Jurkat, Clone E6-1 (cell line): Measurements from ENCODE around the gene HOXA11.

ENCODE experiments used
- DNase-seq: peaks from one replicate; pipeline ENCODE4 v3.0.0-alpha.2; 2011; ENCODE audit warnings: low read depth, low spot score
- H3K4me3 ChIP-seq: 2 replicates; pipeline ENCODE4 v1.5.1; 2011; ENCODE audit warnings: mild to moderate bottlenecking, low read length, control low read depth, moderate library complexity

Gene HOXA11

DNA sequence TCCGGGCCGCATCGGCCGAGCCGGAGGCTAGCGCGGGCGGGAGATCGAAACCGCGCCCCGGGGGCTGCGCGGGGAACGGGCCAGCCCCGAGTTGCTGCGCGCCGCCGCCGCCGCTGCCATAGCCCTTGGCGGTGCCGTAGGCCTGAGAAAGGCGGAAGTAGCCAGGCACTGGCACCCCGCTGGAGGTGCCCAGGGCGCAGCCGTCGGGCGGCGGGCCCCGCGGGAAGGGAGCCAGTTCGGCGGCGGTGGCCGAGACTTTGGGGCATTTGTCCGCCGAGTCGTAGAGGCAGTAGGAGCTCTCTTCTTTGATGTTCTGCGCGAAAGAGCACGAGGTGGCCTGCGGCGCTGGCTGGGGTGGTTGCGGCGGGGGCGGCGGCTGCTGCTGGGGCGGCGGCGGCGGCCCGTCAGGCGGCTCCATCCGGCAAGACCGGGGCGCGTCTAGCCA lies 11.5 kb downstream of the HOXA11 start:
- no peak overlapping the region for H3K4me3 ChIP-seq
- DNase-seq, result no peak

DNA sequence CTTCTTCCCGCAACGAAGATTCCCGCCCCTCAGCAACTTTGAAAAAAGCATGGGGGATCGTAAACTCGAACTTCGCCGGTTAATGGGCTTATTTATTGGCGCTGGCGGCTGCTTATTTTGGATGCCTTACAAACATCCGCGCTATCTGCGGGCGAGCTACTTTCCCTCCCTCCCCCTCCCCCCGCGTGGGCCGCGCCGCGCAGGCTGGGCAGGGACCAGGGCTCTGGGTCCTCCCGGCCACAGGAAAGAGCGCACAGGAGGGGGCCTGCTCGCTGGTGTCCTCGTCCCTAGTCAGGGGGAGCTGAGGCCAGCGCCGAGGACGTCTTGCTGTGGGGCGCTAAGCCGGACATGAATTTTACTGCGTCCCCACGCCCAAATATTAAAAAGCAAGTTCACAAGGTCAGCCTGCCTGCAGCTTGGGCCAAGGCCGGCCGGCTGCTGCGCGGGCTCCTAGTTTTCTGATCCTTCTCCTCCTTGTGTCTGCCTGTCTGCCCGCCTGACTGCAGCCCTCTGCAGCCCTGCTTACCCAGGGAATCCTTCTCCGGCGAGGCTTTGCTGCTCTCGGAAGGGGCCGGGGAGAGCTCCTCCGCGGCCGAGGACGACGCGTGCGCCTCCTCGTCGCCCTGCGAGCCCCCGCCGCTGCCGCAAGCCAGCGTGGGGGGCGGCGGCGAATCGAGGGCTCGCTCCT lies 12.1 kb downstream of the HOXA11 start:
- DNase-seq, result no peak
- no peak overlapping the region for H3K4me3 ChIP-seq

DNA sequence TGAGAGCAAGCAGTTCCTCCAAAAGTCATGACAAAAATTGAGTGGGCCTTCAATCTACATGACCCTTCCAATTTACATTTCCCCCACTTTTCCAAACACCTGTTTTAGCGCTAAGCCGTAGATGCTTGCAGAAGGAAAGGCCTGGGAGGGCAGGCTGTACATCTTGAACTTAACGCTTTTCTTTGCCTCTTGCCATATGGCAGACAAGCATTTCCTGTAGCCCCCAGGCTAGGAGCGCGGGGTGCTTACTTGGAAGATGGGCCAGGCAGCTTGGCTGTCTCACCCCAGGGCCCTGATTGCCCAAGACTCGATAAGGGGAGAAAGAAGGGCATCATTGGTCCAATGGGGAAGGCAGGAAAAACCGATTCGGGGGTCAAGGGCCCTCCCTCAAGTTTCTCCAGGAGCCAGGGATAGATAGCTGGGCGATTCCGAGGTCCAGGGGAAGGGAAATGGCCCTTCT lies 12.7 kb downstream of the HOXA11 start:
- DNase-seq, result no peak
- H3K4me3 ChIP-seq, result no peak overlapping the region

DNA sequence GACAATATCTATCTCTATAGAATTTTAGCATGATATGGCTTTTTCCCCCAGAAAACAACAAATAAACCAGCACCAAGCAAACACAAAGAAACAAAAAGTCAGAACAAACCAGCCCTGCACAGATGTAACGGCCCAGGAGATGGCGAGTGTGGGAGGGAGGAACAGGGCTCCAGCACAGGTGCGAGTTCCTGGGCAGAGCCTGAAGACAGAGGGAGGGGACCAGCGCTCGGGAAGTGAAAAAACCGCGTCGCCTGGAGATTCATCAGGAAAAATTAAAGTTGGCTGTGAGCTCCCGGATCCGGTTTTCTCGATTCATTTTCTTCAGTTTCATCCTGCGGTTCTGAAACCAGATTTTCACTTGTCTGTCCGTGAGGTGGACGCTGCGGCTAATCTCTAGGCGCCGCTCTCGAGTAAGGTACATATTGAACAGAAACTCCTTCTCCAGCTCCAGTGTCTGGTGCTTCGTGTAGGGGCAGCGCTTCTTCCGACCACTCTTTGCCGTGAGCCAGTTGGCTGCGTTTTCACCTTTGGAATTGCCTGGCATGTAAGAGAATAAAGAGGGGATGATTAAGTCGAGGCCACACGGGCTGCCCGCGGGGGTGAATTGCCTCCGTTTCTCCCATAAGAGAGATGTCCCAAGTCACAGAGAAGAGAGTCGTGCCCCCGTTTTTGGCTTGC lies 13.3 kb downstream of the HOXA11 start:
- no peak overlapping the region for H3K4me3 ChIP-seq
- no peak for DNase-seq

DNA sequence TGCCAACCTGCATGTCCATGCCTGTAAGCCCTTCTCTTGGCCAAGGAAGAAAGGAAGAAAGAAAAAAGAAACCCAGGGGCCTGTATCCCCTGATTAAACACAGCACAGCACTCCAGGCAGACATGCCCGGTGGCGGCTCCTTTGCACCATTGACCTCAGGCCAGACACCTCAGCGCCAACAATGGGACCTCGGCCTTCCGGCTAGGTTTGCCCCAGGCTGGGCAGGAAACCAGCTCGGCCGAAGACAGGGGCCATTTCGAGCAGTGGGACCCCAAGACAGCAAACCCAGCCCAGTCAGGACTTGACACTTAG lies 13.8 kb downstream of the HOXA11 start:
- no peak for DNase-seq
- H3K4me3 ChIP-seq, result no peak overlapping the region

DNA sequence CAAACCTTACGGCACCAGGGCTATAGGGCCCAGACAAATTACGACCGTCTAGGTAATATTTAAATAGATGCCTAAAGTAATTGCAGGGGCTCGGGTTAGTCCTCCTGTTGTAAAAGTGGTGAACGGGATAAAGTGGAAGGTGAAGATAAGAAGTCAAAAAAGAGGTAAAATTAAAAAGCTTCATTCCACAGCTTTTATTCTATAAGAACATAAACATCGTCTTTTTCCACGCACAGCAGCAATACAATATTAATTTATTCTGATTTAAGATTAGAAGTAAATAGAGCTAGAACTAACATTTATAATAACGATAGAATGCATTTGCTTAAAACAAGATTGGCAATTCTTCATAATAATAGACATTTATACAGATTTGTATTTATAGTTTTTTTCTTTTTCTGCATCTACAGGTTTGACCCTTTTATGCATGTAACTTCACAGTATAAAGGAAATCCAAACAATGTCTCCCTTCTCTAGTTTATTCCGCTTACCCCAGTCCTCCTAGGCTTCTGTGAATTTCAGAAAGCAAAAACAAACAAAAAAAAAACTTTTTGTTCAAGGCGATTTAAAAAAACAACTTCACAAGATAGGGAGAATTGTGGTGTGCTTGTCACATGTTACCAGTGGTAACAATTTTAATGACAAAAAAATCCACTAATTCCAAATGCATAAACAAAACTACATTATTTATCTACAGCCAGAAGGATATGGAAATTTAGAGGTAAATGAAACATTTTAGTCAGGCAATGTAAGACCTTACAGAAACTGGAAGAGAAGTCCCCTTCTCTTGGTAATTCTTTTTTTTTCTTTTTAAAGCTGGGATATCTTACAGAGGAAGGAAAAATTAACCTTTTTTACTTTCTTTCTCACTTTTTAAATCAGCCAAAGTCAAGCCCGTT lies 14.4 kb downstream of the HOXA11 start:
- no peak overlapping the region for H3K4me3 ChIP-seq
- no peak for DNase-seq

DNA sequence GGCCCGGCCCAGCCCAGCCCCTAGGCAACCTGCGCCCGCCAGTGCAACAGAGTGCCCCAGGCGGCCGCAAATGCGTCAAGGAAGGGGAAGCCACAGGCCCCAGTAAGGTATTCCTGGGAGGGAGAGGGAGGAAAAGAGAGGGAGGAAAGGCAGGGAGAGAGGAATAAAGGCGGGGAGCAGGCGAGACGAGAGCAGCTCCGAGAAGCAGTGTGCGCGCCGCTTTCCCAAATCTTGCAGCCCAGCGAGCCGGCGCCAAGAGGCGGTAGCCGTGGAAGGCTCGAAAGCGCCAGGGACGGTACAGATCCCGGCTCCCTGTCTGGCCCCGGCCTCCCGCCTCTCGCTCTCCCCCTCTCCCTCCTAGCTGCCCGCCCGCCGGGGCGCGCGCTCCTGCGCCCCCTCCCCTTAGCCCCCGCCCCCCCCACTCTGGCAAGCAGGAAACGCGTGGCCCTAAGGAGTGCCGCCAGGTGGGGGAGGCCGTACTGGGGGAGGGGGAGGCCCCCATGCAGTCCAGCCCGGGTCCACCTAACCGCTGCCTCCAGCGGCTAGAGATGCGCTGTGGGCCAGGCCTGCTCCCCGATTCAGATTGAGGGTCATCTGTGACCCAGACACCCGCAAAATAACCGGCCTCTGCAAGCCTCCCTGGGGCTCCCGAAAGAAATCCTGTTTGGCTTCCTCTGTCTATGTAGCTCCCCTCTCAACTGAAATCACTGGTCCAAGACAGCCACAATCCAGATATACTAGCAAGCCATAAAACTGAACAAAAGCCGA lies 15.2 kb downstream of the HOXA11 start:
- no peak overlapping the region for H3K4me3 ChIP-seq

DNA sequence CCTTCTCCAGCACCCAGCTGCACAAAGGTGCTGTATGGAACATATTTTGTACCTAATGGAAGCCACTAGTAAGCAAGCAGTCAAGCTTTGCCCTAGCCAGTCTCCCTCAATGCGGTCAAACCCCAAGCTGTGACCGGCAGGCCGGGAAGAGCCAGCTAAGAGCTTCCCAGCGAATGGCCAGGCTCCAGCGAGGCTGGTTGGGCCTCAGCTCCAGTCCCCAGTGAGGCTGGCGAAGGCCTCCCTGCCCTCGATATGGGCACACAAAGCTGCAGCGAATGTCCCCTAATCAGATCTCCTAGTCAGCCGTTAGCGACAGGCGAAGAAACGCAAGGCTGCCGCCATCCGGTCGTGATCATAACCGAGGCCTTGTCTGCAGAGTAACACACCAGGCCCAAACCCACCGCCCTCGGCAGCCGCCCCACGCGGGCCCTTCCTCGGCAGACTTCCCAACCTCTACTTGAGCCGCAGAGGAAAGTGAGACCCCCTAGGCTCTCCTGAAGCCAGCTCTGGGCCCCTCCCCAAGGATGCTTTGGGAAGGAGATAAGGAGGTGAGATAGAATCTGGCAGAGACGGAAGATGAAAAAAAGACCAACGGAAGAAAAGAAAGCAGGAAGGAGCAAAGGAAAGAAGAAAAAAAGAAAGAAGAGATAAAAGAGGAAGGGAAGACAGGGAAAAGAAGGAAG lies 16.6 kb downstream of the HOXA11 start:
- no peak for DNase-seq
- H3K4me3 ChIP-seq, result no peak overlapping the region

More for the DNA sequence above, 15.2 kb downstream of the HOXA11 start:
- DNase-seq, result no peak

DNA sequence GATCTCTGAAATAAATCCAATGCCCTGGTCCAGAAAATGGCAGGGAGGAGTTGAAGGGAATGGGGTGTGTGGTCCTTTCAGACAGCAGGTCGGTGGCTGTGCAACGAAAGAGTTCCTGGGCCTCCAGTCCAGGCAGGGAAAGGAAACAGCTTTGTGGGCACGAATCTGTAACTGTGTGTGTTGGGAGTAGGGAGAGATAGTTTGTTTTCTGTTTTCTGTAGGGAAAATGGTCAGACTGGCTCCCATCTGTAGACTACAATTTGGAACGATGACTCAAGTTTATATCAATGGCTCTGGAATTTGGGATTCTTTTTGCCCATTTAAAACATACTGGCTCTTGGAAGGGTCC lies 17.1 kb downstream of the HOXA11 start:
- no peak for DNase-seq
- H3K4me3 ChIP-seq, result no peak overlapping the region

DNA sequence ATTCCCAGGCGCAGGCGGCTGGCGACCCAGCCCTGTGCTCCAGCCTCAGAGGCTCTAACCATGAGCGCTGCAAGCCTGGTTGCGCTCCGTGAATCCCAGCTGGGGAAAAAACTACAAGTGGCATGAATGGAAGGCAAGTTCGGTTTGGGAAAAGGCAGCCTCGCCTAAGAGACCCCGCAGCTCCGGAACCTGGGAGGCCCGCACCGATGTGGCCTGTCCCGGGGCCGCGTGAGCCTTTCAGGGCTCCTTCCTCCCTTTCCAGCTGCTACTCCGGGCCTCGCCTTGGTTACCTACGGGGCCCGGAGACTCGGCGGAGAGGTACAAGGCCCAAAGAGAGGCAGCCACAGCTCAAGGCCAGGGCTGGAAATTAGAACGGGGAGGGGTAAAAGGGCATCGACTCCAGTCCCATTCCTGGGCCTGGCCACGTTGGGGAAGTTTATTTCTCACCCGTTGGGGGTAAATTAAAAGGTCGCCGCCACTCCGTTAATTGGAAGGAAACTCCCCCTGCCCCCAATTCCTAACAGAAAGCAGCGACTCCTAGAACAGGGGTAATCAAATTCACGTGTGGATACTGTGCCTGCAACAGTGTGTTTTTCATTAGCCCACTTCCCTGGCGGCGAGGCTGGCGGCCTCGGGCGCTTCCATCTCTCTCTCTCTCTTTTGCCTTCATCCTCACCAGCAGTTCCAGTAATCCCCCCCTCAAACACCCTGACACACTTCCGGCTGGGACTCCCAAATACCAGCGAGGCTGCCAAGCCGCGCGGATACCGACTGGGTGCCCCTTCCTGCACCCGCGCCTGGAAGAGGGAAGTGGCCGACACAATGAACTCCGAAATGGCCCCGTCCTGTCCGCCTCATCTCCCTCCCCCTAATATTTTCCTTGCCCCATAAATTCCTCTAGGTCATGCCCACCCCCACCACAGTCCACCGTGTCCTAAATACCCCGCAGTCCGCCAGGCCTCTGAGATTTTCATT lies 18.2 kb downstream of the HOXA11 start:
- no peak for DNase-seq
- no peak overlapping the region for H3K4me3 ChIP-seq

DNA sequence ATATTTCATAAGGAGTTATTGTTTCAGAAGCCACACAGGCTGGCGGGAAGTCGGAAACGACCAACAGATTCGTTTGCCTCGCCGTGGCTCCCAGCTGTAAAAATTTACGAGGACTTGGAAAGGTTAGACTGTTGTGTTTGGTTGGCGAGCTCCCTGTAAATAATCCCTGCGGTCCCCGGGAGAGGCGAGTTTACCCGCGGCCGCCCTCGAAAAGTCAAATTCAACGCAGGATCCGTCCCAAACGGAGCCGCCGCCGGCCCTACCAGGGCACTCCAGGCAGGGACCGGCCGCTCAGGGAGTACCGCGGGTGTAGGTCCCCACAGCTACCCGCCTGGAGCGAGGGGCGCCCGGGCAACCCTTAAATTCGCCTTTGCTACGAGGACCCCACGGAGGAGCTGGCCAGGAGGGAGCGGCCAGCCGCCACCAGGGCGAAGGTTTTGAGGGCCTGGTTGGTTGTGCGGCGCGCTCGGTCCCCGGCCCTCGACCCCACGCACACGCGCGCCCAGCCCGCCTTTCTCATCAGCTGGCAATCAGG lies 19.0 kb downstream of the HOXA11 start:
- no peak overlapping the region for H3K4me3 ChIP-seq

DNA sequence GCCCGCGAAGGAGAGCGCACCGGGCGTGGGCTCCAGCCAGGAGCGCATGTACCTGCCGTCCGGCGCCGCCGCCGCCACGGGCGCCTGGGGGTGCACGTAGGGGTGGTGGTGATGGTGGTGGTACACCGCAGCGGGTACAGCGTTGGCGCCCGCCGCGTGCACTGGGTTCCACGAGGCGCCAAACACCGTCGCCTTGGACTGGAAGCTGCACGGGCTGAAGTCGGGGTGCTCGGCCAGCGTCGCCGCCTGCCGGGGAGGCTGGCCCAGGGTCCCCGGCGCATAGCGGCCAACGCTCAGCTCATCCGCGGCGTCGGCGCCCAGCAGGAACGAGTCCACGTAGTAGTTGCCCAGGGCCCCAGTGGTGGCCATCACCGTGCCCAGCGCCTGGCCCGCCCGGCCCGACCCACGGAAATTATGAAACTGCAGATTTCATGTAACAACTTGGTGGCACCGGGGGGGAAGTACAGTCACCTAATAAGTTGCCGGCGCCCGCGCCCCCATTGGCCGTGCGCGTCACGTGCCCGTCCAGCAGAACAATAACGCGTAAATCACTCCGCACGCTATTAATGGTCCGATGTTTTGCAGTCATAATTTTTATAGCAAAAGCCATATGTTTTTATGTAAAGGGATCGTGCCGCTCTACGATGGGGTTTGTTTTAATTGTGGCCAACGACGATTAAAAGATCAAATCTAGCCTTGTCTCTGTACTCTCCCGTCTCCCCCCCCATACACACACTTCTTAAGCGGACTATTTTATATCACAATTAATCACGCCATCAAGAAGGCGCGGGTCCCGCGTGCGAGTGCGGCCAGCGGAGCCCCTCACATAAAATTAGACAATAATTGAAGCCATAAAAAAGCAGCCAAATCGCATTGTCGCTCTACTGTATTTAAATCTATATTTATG lies 19.7 kb downstream of the HOXA11 start, which contains the start of gene HOXA9:
Gene HOXA9, minus strand, starts transcription at position 449 of the 907 bp plus-strand sequence. Its CDS starts 80 bp downstream, at position 369.
- no peak within 1 kb of the TSS for H3K4me3 ChIP-seq
- no peak for DNase-seq

More for the DNA sequence above, 19.0 kb downstream of the HOXA11 start:
- no peak for DNase-seq

DNA sequence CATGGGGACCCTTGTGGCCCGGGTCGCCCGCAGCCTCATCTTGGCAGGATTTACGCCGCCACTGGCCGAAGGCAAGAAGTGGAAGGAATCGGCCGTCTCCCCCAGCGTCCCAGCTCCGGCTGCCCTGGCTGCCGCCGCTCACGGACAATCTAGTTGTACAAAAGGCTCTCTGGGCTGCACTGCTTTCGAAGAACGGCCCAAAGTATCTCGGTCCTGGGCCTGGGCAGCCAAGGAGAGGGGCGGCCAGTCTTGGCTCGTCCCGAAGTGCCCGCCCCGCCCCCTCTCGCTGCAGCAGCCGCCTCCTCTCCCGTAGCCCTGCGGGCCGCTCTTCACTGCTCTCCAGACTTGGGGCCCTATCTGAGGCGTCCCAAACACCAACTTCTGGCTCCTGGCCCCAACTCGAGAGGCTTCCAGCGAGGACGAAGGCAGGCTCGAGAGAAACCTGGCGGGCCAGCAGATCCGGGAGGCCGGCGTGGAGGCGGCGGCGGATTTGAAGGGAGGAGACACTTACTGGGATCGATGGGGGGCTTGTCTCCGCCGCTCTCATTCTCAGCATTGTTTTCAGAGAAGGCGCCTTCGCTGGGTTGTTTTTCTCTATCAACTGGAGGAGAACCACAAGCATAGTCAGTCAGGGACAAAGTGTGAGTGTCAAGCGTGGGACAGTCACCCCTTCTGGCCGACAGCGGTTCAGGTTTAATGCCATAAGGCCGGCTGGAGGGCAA lies 20.5 kb downstream of the HOXA11 start:
- H3K4me3 ChIP-seq, result no peak overlapping the region
- DNase-seq, result no peak

DNA sequence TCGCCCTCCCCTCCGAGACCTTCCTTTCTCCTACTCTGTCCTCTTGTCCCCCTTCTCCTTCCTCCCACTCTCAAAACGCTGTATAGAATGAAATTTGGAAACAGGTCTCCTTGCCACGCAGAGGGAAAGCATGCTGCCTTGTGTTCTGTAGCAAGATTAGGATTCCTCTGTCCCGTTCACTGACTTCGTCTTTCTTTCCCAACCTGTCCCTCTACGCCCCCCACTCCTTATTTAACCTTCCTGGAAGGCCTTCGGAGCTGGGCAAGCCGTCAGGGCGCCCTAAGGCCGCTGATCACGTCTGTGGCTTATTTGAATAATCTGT lies 21.0 kb downstream of the HOXA11 start:
- H3K4me3 ChIP-seq, result no peak overlapping the region
- DNase-seq, result no peak

DNA sequence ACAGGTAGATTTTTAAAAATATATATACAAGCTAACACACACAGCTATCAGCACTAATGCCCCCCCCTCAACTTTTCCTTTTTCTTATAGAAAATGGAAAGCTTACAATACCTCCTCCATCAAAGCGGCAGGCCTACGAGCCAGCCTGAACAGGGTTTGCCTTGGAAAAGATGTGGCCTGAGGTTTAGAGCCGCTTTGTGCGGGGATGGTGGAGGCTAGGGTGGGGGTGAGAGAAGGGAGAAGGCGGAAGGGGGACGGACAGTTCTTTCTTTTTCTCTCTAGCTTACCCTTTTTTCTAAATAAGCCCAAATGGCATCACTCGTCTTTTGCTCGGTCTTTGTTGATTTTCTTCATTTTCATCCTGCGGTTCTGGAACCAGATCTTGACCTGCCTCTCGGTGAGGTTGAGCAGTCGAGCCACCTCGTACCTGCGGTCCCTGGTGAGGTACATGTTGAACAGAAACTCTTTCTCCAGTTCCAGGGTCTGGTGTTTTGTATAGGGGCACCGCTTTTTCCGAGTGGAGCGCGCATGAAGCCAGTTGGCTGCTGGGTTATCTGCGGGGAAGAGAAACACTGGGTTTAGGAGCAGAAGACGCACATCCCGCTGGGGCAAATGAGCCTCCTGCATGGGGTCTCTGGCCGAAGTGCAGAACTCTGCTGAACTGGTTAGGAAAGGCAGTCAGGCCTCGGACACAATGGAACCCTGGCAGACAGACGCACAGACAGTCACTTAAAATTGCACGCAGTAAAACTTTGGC lies 21.6 kb downstream of the HOXA11 start:
- no peak for DNase-seq

More for the DNA sequence above, 21.6 kb downstream of the HOXA11 start:
- H3K4me3 ChIP-seq, result no peak overlapping the region
